HCT116 (cell line): ENCODE measurements around the gene PLSCR4.

Experiments
- CEBPB ChIP-seq: IDR thresholded peaks from 2 replicates; pipeline ENCODE4 v1.6.1; 2012; ENCODE audit warnings: low read depth
- EGR1 ChIP-seq: IDR thresholded peaks from 2 replicates; pipeline ENCODE4 v1.6.1; 2012; ENCODE audit warnings: low read depth
- EZH2phosphoT487 ChIP-seq: fragments of 200-600 bp; IDR thresholded peaks from 2 replicates; pipeline ENCODE4 v1.6.1; 2018; ENCODE audit warnings: antibody characterized with exemption, borderline replicate concordance
- JUND ChIP-seq: IDR thresholded peaks from 2 replicates; pipeline ENCODE4 v1.6.1; 2012
- MAX ChIP-seq: IDR thresholded peaks from 2 replicates; pipeline ENCODE4 v1.6.1; 2012
- POLR2A ChIP-seq: IDR thresholded peaks from 2 replicates; pipeline ENCODE4 v1.7.0; 2011; ENCODE audit warnings: borderline replicate concordance; ENCODE audit not compliant: insufficient read depth, insufficient read length; ENCODE audit errors: extremely low read depth
- POLR2AphosphoS5 ChIP-seq: IDR thresholded peaks from 2 replicates; pipeline ENCODE4 v1.6.1; 2011; ENCODE audit warnings: mild to moderate bottlenecking, low read depth, low read length, moderate library complexity
- YY1 ChIP-seq: IDR thresholded peaks from 2 replicates; pipeline ENCODE4 v1.6.1; 2011; ENCODE audit warnings: low read length, low read depth, moderate library complexity, mild to moderate bottlenecking; ENCODE audit not compliant: insufficient replicate concordance; ENCODE audit errors: extremely low read depth
- TF ChIP-seq, protein P1 (sequence below), 3 experiments: fragments of 200-600 bp in 1 of 3; sonication (generic) in 1 of 3; IDR thresholded peaks in 2 of 3; conservative IDR thresholded peaks in 1 of 3; 2 replicates each; pipeline ENCODE4 v1.5.1; 2012 to 2017; ENCODE audit warnings: low read depth in 2 of 3, low read length in 2 of 3, antibody characterized with exemption in 1 of 3, borderline replicate concordance in 1 of 3, control low read depth in 1 of 3, mild to moderate bottlenecking in 1 of 3, mixed read lengths in 1 of 3, mixed run types in 1 of 3, moderate library complexity in 1 of 3; ENCODE audit not compliant: insufficient read depth in 1 of 3
- TF ChIP-seq, protein P2 (sequence below): IDR thresholded peaks from 2 replicates; pipeline ENCODE4 v1.6.1; 2012; ENCODE audit warnings: low read depth

DNA sequence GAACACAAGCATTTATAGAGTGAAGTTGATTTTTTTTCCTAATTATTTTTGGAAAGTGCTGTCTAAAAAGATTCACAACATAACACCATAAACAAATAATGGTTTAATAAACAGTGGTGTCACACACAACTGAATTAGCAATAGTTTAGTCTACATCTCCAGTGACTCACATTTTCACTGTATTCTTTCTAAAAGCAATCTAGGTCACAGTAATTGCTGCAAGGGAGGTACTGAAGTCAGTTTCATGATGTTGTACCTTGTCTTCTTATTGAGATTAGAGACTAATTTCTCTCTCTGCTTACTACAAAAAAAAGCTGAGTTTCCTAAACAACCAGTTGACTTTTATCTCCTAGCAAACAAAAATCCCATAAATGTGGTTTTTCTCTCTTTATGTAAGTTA, 29.6 kb downstream of the PLSCR4 start:
- TF ChIP-seq, protein P1, sequence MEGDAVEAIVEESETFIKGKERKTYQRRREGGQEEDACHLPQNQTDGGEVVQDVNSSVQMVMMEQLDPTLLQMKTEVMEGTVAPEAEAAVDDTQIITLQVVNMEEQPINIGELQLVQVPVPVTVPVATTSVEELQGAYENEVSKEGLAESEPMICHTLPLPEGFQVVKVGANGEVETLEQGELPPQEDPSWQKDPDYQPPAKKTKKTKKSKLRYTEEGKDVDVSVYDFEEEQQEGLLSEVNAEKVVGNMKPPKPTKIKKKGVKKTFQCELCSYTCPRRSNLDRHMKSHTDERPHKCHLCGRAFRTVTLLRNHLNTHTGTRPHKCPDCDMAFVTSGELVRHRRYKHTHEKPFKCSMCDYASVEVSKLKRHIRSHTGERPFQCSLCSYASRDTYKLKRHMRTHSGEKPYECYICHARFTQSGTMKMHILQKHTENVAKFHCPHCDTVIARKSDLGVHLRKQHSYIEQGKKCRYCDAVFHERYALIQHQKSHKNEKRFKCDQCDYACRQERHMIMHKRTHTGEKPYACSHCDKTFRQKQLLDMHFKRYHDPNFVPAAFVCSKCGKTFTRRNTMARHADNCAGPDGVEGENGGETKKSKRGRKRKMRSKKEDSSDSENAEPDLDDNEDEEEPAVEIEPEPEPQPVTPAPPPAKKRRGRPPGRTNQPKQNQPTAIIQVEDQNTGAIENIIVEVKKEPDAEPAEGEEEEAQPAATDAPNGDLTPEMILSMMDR (IDR thresholded peaks at IDR 0.05 in 2 of 3, conservative IDR thresholded peaks at IDR 0.05 in 1 of 3; ENCODE audit: borderline replicate concordance in 1 of 3, insufficient read depth in 1 of 3, low read depth in 2 of 3, low read length in 2 of 3): no peak
- TF ChIP-seq POLR2AphosphoS5: no peak
- no peak for TF ChIP-seq CEBPB
- TF ChIP-seq EGR1: no peak
- TF ChIP-seq MAX: no peak
- TF ChIP-seq JUND: no peak
- no peak for TF ChIP-seq POLR2A
- TF ChIP-seq, protein P2, sequence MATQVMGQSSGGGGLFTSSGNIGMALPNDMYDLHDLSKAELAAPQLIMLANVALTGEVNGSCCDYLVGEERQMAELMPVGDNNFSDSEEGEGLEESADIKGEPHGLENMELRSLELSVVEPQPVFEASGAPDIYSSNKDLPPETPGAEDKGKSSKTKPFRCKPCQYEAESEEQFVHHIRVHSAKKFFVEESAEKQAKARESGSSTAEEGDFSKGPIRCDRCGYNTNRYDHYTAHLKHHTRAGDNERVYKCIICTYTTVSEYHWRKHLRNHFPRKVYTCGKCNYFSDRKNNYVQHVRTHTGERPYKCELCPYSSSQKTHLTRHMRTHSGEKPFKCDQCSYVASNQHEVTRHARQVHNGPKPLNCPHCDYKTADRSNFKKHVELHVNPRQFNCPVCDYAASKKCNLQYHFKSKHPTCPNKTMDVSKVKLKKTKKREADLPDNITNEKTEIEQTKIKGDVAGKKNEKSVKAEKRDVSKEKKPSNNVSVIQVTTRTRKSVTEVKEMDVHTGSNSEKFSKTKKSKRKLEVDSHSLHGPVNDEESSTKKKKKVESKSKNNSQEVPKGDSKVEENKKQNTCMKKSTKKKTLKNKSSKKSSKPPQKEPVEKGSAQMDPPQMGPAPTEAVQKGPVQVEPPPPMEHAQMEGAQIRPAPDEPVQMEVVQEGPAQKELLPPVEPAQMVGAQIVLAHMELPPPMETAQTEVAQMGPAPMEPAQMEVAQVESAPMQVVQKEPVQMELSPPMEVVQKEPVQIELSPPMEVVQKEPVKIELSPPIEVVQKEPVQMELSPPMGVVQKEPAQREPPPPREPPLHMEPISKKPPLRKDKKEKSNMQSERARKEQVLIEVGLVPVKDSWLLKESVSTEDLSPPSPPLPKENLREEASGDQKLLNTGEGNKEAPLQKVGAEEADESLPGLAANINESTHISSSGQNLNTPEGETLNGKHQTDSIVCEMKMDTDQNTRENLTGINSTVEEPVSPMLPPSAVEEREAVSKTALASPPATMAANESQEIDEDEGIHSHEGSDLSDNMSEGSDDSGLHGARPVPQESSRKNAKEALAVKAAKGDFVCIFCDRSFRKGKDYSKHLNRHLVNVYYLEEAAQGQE: no peak
- TF ChIP-seq EZH2phosphoT487: no peak
- TF ChIP-seq YY1: no peak
